Astrocyte of the cerebellum (primary cell): ENCODE measurements around the gene FNDC10.

Experiments
- DNase-seq: peaks from one replicate; pipeline ENCODE4 v3.0.0-alpha.2; 2011; ENCODE audit warnings: low read depth
- H3K4me3 ChIP-seq: 2 replicates; pipeline ENCODE4 v1.5.1; 2011; ENCODE audit warnings: mild to moderate bottlenecking, low read depth, low read length, moderate library complexity
- CTCF ChIP-seq: IDR thresholded peaks from 2 replicates; pipeline ENCODE4 v1.5.1; 2012; ENCODE audit warnings: low read length, low read depth, moderate library complexity, mild to moderate bottlenecking; ENCODE audit errors: missing control alignments
- in situ Hi-C: cut with HindIII; loops from 2 replicates; pipeline ENCODE4 v1.10.0; 2017; ENCODE audit warnings: low sequenced_read_pairs

FNDC10 gene

GRCh38 chr1:1610796-1611195 lies 10.9 kb upstream of the FNDC10 start:
- DNase-seq, result no peak
- in situ Hi-C loops, result no loop called here
- no peak overlapping the region for H3K4me3 ChIP-seq
- TF ChIP-seq CTCF, result no peak

- in situ Hi-C loops, result no loop called here
- DNase-seq, result no peak
- no peak for TF ChIP-seq CTCF
- no peak overlapping the region for H3K4me3 ChIP-seq
Observed at GRCh38 chr1:1609822-1610485, 10.0 kb upstream of the FNDC10 start.

- TF ChIP-seq CTCF, result no peak
- H3K4me3 ChIP-seq, result no peak overlapping the region
- no peak for DNase-seq
- in situ Hi-C loops, result no loop called here
Observed at GRCh38 chr1:1606232-1606631, 6.3 kb upstream of the FNDC10 start.

- TF ChIP-seq CTCF, result no peak
- in situ Hi-C loops, result no loop called here
- H3K4me3 ChIP-seq, result no peak overlapping the region
- DNase-seq, result no peak
Observed at GRCh38 chr1:1605724-1606123, 5.8 kb upstream of the FNDC10 start.

- no peak for TF ChIP-seq CTCF
- no peak for DNase-seq
- H3K4me3 ChIP-seq, result no peak overlapping the region
- in situ Hi-C loops, result no loop called here
Observed at GRCh38 chr1:1605034-1605591, 5.2 kb upstream of the FNDC10 start.

- no peak overlapping the region for H3K4me3 ChIP-seq
- TF ChIP-seq CTCF, result no peak
- in situ Hi-C loops, result no loop called here
- no peak for DNase-seq
Observed at GRCh38 chr1:1604374-1605033, 4.6 kb upstream of the FNDC10 start.
